K562 (cell line): Measurements from ENCODE around the gene ADCY4. TPM values are rescaled to one million over a fixed set of nuclear protein-coding genes. Genes with fewer than 3 reads are reported as not detected.

Experiments used
- CBX8 ChIP-seq: fragments of 200-600 bp; sonication (generic); IDR thresholded peaks from 2 replicates; pipeline ENCODE4 v1.6.1; 2012; ENCODE audit warnings: borderline replicate concordance, mixed run types, low read depth, mild to moderate bottlenecking, moderate library complexity, mixed read lengths, low read length, control low read depth, inconsistent platforms; ENCODE audit not compliant: poor library complexity, severe bottlenecking; ENCODE audit errors: extremely low read depth
- MCM5 ChIP-seq: fragments of 450-650 bp; IDR thresholded peaks from 2 replicates; pipeline ENCODE4 v1.6.1; 2016; ENCODE audit warnings: low read depth
- MIER1 ChIP-seq: fragments of 450-650 bp; IDR thresholded peaks from 2 replicates; pipeline ENCODE4 v1.6.1; 2016; ENCODE audit warnings: antibody characterized with exemption, mild to moderate bottlenecking, low read depth
- NFE2L1 ChIP-seq: fragments of 450-650 bp; IDR thresholded peaks from 2 replicates; pipeline ENCODE4 v1.6.1; 2016; ENCODE audit warnings: missing genetic modification characterization, low read depth, mild to moderate bottlenecking, missing compliant biosample characterization, moderate library complexity, borderline replicate concordance
- NFXL1 ChIP-seq: fragments of 450-650 bp; formaldehyde crosslinking; IDR thresholded peaks from 2 replicates; pipeline ENCODE4 v1.4.0; 2021; ENCODE audit warnings: mild to moderate bottlenecking
- NR4A1 ChIP-seq, 2 experiments: fragments of 250-450 bp in 1 of 2; fragments of 450-650 bp in 1 of 2; sonication (Bioruptor Pico) in 1 of 2; IDR thresholded peaks; 2 replicates each; pipeline versions ENCODE4 v1.4.0 to v1.6.1; 2016 to 2020; ENCODE audit warnings: mild to moderate bottlenecking in 2 of 2, missing compliant biosample characterization in 1 of 2, missing genetic modification characterization in 1 of 2, moderate library complexity in 1 of 2
- RBM25 ChIP-seq: fragments of 200-400 bp; formaldehyde crosslinking; IDR thresholded peaks from 2 replicates; pipeline ENCODE4 v1.6.1; 2018; ENCODE audit warnings: low read length, low read depth, moderate library complexity; ENCODE audit not compliant: severe bottlenecking
- TEAD4 ChIP-seq, 2 experiments: sonication (generic) in 1 of 2; formaldehyde crosslinking in 1 of 2; IDR thresholded peaks; 2 replicates each; pipeline versions ENCODE4 v1.6.1 to v1.8.0; 2012 to 2022; ENCODE audit warnings: borderline replicate concordance in 1 of 2, inconsistent platforms in 1 of 2, low read length in 1 of 2, mild to moderate bottlenecking in 1 of 2, missing genetic modification reagents in 1 of 2
- ZBTB11 ChIP-seq, 3 experiments: fragments of 200-800 bp in 1 of 3; fragments of 250-450 bp in 1 of 3; fragments of 450-650 bp in 1 of 3; sonication (Bioruptor Pico) in 1 of 3; sonication (Bioruptor generic) in 1 of 3; formaldehyde crosslinking in 1 of 3; IDR thresholded peaks; 2 replicates each; pipeline versions ENCODE4 v1.6.1 to v1.8.0; 2016 to 2022; ENCODE audit warnings: mild to moderate bottlenecking in 2 of 3, missing genetic modification characterization in 2 of 3, missing compliant biosample characterization in 1 of 3, moderate library complexity in 1 of 3
- ZBTB40 ChIP-seq, 2 experiments: fragments of 450-650 bp in 1 of 2; sonication (generic) in 1 of 2; formaldehyde crosslinking in 1 of 2; IDR thresholded peaks; 2 replicates each; pipeline versions ENCODE4 v1.7.1 to v1.9.0; 2016 to 2022; ENCODE audit warnings: inconsistent platforms in 1 of 2, mild to moderate bottlenecking in 1 of 2, missing genetic modification reagents in 1 of 2
- ZFX ChIP-seq: sonication (generic); formaldehyde crosslinking; IDR thresholded peaks from 2 replicates; pipeline ENCODE4 v1.8.0; 2022; ENCODE audit warnings: mild to moderate bottlenecking, missing genetic modification reagents, moderate library complexity
- ZNF586 ChIP-seq: fragments of 450-650 bp; formaldehyde crosslinking; conservative IDR thresholded peaks from 2 replicates; pipeline ENCODE4 v1.4.0; 2020; ENCODE audit warnings: mild to moderate bottlenecking, moderate library complexity
- polyA plus RNA-seq, 8 experiments: library from polyadenylated mRNA; depleted of rRNA in 4 of 8; stranded (reverse) in 5 of 8; unstranded in 3 of 8; fragments of >200 nt; fragmentation: Nextera tagmentation in 2 of 8; fragmentation: Illumina TruSeq in 1 of 8; extraction: Ambion mirVana in 2 of 8; extraction: Trizol in 1 of 8; gene quantifications; 2 replicates each; pipeline versions ENCODE4 v1.2.1 to v1.2.3, GENCODE V29; 2011 to 2014; ENCODE audit warnings: inconsistent platforms in 1 of 8, missing spikeins in 1 of 8
- total RNA-seq, 7 experiments: library from RNA; depleted of rRNA in 6 of 7; stranded (reverse); fragments of >200 nt in 6 of 7; fragmentation: Illumina TruSeq in 2 of 7; extraction: Trizol in 2 of 7; gene quantifications; 2 replicates each; pipeline versions ENCODE4 v1.2.1 to v1.2.3, GENCODE V29; 2011 to 2021; ENCODE audit warnings: low replicate concordance in 1 of 7

The ADCY4 gene
- total and polyA plus RNA-seq, 9 of the 15 experiments (the other 6 are each of a cell fraction or from before 2014, with no cell fraction given) = 0.04 to 0.31 (median 0.15) TPM; not detected in 2

DNA sequence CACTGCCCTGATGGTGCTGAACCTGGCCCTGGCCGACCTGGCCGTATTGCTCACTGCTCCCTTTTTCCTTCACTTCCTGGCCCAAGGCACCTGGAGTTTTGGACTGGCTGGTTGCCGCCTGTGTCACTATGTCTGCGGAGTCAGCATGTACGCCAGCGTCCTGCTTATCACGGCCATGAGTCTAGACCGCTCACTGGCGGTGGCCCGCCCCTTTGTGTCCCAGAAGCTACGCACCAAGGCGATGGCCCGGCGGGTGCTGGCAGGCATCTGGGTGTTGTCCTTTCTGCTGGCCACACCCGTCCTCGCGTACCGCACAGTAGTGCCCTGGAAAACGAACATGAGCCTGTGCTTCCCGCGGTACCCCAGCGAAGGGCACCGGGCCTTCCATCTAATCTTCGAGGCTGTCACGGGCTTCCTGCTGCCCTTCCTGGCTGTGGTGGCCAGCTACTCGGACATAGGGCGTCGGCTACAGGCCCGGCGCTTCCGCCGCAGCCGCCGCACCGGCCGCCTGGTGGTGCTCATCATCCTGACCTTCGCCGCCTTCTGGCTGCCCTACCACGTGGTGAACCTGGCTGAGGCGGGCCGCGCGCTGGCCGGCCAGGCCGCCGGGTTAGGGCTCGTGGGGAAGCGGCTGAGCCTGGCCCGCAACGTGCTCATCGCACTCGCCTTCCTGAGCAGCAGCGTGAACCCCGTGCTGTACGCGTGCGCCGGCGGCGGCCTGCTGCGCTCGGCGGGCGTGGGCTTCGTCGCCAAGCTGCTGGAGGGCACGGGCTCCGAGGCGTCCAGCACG, 18.9 kb downstream of the ADCY4 start (continued):
- TF ChIP-seq RBM25 = no peak
- TF ChIP-seq NFXL1 = no peak
- no peak for TF ChIP-seq MIER1
- no peak for TF ChIP-seq TEAD4 (IDR thresholded peaks at IDR 0.05; ENCODE audit: low read length)
- no peak for TF ChIP-seq TEAD4 (CRISPR knock-in tag; IDR thresholded peaks at IDR 0.05; ENCODE audit: borderline replicate concordance)
- no peak for TF ChIP-seq NFE2L1
- peak in 1 of 3 experiments; percentile 27; a peak in 1 of 6 replicates for TF ChIP-seq ZBTB11 (CRISPR knock-in tag; IDR thresholded peaks at IDR 0.05)
- TF ChIP-seq CBX8 = no peak
- no peak for TF ChIP-seq ZNF586
- no peak for TF ChIP-seq ZBTB40 (IDR thresholded peaks at IDR 0.05)
- TF ChIP-seq ZBTB40 (CRISPR knock-in tag; IDR thresholded peaks at IDR 0.05) = no peak
- no peak for TF ChIP-seq MCM5
- peak; percentile 96 for TF ChIP-seq ZFX (CRISPR knock-in tag)
- TF ChIP-seq NR4A1 (CRISPR knock-in tag; IDR thresholded peaks at IDR 0.05) = no peak
- no peak for TF ChIP-seq NR4A1 (tag; IDR thresholded peaks at IDR 0.05)
